ENCODE measurements around the gene MTCL1. TPM values are rescaled to one million over a fixed set of nuclear protein-coding genes. Genes with fewer than 3 reads are reported as not detected.

Gene MTCL1
- total RNA-seq, 2 donors from 2014 or later: 11.2 to 73.1 TPM

GRCh38 chr18:8810157-8810556 lies 104.8 kb downstream of the MTCL1 start:
- intact Hi-C loops (cut with DNase I): no loop called here

GRCh38 chr18:8811115-8811514 lies 105.8 kb downstream of the MTCL1 start:
- Histone ChIP-seq H3K4me3 (no peak overlapping the region), H3K36me3 (no peaks in the 10 kb centered on the region), H3K9me3 (no peaks in the 10 kb centered on the region), H3K4me1 (replicated peaks) (no peaks in the 10 kb centered on the region), H3K27ac (no peak overlapping the region), H3K27me3 (replicated peaks; ENCODE audit: insufficient read depth) (no peaks in the 10 kb centered on the region)
- WGBS: 81% methylated on average over 6 of the region's 6 CpGs
- DNase-seq (ENCODE audit: low spot score): no peak
- intact Hi-C loops (cut with DNase I): no loop called here
- TF ChIP-seq, protein P1, sequence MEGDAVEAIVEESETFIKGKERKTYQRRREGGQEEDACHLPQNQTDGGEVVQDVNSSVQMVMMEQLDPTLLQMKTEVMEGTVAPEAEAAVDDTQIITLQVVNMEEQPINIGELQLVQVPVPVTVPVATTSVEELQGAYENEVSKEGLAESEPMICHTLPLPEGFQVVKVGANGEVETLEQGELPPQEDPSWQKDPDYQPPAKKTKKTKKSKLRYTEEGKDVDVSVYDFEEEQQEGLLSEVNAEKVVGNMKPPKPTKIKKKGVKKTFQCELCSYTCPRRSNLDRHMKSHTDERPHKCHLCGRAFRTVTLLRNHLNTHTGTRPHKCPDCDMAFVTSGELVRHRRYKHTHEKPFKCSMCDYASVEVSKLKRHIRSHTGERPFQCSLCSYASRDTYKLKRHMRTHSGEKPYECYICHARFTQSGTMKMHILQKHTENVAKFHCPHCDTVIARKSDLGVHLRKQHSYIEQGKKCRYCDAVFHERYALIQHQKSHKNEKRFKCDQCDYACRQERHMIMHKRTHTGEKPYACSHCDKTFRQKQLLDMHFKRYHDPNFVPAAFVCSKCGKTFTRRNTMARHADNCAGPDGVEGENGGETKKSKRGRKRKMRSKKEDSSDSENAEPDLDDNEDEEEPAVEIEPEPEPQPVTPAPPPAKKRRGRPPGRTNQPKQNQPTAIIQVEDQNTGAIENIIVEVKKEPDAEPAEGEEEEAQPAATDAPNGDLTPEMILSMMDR (IDR thresholded peaks at IDR 0.05): no peak
- no peak for TF ChIP-seq POLR2AphosphoS5 (IDR thresholded peaks at IDR 0.05)
- TF ChIP-seq POLR2A (IDR thresholded peaks at IDR 0.05): no peak

More at GRCh38 chr18:8810157-8810556, 104.8 kb downstream of the MTCL1 start:
- Histone ChIP-seq H3K9me3 (no peaks in the 10 kb centered on the region), H3K27ac (no peak overlapping the region), H3K36me3 (no peaks in the 10 kb centered on the region), H3K4me1 (replicated peaks) (no peaks in the 10 kb centered on the region), H3K27me3 (replicated peaks; ENCODE audit: insufficient read depth) (no peaks in the 10 kb centered on the region), H3K4me3 (no peak overlapping the region)
- 93% methylated on average over 11 of the region's 11 CpGs for WGBS
- TF ChIP-seq, protein P1 (IDR thresholded peaks at IDR 0.05): no peak
- TF ChIP-seq POLR2A (IDR thresholded peaks at IDR 0.05) (no peak), POLR2AphosphoS5 (IDR thresholded peaks at IDR 0.05) (no peak)
- DNase-seq (ENCODE audit: low spot score): no peak

GRCh38 chr18:8812631-8813030 lies 107.3 kb downstream of the MTCL1 start:
- H3K27me3 ChIP-seq (replicated peaks; ENCODE audit: insufficient read depth): no peaks in the 10 kb centered on the region
- no peaks in the 10 kb centered on the region for H3K9me3 ChIP-seq
- intact Hi-C loops (cut with DNase I): no loop called here
- H3K36me3 ChIP-seq: no peaks in the 10 kb centered on the region
- no peak overlapping the region for H3K4me3 ChIP-seq
- DNase-seq (ENCODE audit: low spot score): no peak
- TF ChIP-seq POLR2A (IDR thresholded peaks at IDR 0.05): no peak
- 89% methylated on average over 4 of the region's 4 CpGs for WGBS
- H3K4me1 ChIP-seq (replicated peaks): no peaks in the 10 kb centered on the region
- no peak overlapping the region for H3K27ac ChIP-seq

DNA sequence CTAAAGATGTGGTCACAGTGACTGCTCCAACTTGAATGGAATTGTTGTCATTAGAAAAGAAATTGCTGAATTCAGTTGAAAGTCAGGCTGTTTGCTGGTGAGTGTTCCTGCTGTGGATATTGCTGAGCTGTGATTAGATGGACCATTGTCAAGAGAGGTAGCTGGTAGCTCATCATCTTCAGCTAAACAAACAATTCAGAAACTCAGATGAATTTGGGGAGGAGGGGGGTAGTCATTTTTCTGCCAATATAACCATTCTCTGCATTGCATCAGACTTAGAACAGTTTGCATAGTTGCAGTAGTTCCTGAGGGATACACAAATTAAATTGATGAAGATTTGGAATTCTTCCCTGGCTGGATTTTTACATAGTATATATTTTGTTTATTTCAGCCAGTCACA lies 108.3 kb downstream of the MTCL1 start:
- H3K4me3 ChIP-seq: no peak overlapping the region
- no peaks in the 10 kb centered on the region for H3K27me3 ChIP-seq (replicated peaks; ENCODE audit: insufficient read depth)
- DNase-seq (ENCODE audit: low spot score): no peak
- TF ChIP-seq POLR2AphosphoS5 (IDR thresholded peaks at IDR 0.05): no peak
- no peak for TF ChIP-seq POLR2A (IDR thresholded peaks at IDR 0.05)
- TF ChIP-seq, protein P1 (IDR thresholded peaks at IDR 0.05): no peak
- H3K27ac ChIP-seq: no peak overlapping the region
- intact Hi-C loops (cut with DNase I): no loop called here
- no peaks in the 10 kb centered on the region for H3K36me3 ChIP-seq
- no peaks in the 10 kb centered on the region for H3K4me1 ChIP-seq (replicated peaks)
- no peaks in the 10 kb centered on the region for H3K9me3 ChIP-seq

GRCh38 chr18:8814206-8814605 lies 108.8 kb downstream of the MTCL1 start:
- H3K36me3 ChIP-seq: no peaks in the 10 kb centered on the region
- H3K27me3 ChIP-seq (replicated peaks; ENCODE audit: insufficient read depth): no peaks in the 10 kb centered on the region
- TF ChIP-seq POLR2A (IDR thresholded peaks at IDR 0.05) (no peak), POLR2AphosphoS5 (IDR thresholded peaks at IDR 0.05) (no peak)
- TF ChIP-seq, protein P1 (IDR thresholded peaks at IDR 0.05): no peak
- no peaks in the 10 kb centered on the region for H3K9me3 ChIP-seq
- no peak overlapping the region for H3K4me3 ChIP-seq
- no peak for DNase-seq (ENCODE audit: low spot score)
- H3K4me1 ChIP-seq (replicated peaks): no peaks in the 10 kb centered on the region
- 93% methylated on average over 6 of the region's 6 CpGs for WGBS
- intact Hi-C loops (cut with DNase I): no loop called here
- no peak overlapping the region for H3K27ac ChIP-seq
